HEK293 (cell line): Measurements from ENCODE around the gene ARID4A.

ENCODE experiments used
- EGR2 ChIP-seq: fragments of 450-650 bp; formaldehyde crosslinking; IDR thresholded peaks from 2 replicates; pipeline ENCODE4 v1.5.1; 2016; ENCODE audit warnings: low read depth, missing biosample characterization, missing genetic modification characterization
- GLI4 ChIP-seq: fragments of 450-650 bp; formaldehyde crosslinking; IDR thresholded peaks from 2 replicates; pipeline ENCODE4 v1.5.1; 2016; ENCODE audit warnings: missing biosample characterization, missing genetic modification characterization
- KLF9 ChIP-seq: fragments of 450-650 bp; formaldehyde crosslinking; IDR thresholded peaks from 2 replicates; pipeline ENCODE4 v1.5.1; 2016; ENCODE audit warnings: missing biosample characterization, missing genetic modification characterization, low read depth
- OVOL3 ChIP-seq: fragments of 450-650 bp; formaldehyde crosslinking; IDR thresholded peaks from 2 replicates; pipeline ENCODE4 v1.5.1; 2016; ENCODE audit warnings: missing biosample characterization, missing genetic modification characterization
- PRDM1 ChIP-seq: fragments of 450-650 bp; formaldehyde crosslinking; IDR thresholded peaks from 2 replicates; pipeline ENCODE4; 2016; ENCODE audit warnings: missing biosample characterization, missing genetic modification characterization
- SP2 ChIP-seq: fragments of 450-650 bp; formaldehyde crosslinking; IDR thresholded peaks from 2 replicates; pipeline ENCODE4 v1.5.1; 2016; ENCODE audit warnings: missing biosample characterization, missing genetic modification characterization
- SP7 ChIP-seq: fragments of 450-650 bp; formaldehyde crosslinking; IDR thresholded peaks from 2 replicates; pipeline ENCODE4 v1.5.1; 2016; ENCODE audit warnings: missing biosample characterization, missing genetic modification characterization
- YY2 ChIP-seq: fragments of 450-650 bp; formaldehyde crosslinking; IDR thresholded peaks from 2 replicates; pipeline ENCODE4 v1.5.1; 2016; ENCODE audit warnings: missing biosample characterization, missing genetic modification characterization
- ZBTB20 ChIP-seq: fragments of 450-650 bp; formaldehyde crosslinking; IDR thresholded peaks from 2 replicates; pipeline ENCODE4 v1.5.1; 2016; ENCODE audit warnings: missing biosample characterization, missing genetic modification characterization
- ZFP3 ChIP-seq: fragments of 450-650 bp; formaldehyde crosslinking; IDR thresholded peaks from 2 replicates; pipeline ENCODE4 v1.5.1; 2016; ENCODE audit warnings: low read depth, missing biosample characterization, missing genetic modification characterization
- ZNF138 ChIP-seq: fragments of 450-650 bp; formaldehyde crosslinking; IDR thresholded peaks from 2 replicates; pipeline ENCODE4 v1.5.1; 2016; ENCODE audit warnings: missing biosample characterization, missing genetic modification characterization, borderline replicate concordance
- ZNF16 ChIP-seq: fragments of 450-650 bp; formaldehyde crosslinking; IDR thresholded peaks from 2 replicates; pipeline ENCODE4 v1.5.1; 2016; ENCODE audit warnings: low read depth, missing biosample characterization, missing genetic modification characterization
- ZNF211 ChIP-seq: fragments of 450-650 bp; formaldehyde crosslinking; IDR thresholded peaks from 2 replicates; pipeline ENCODE4 v1.5.1; 2016; ENCODE audit warnings: low read depth, missing biosample characterization, missing genetic modification characterization
- ZNF221 ChIP-seq: fragments of 450-650 bp; formaldehyde crosslinking; IDR thresholded peaks from 2 replicates; pipeline ENCODE4 v1.5.1; 2017; ENCODE audit warnings: missing biosample characterization, missing genetic modification characterization, borderline replicate concordance
- ZNF23 ChIP-seq: fragments of 450-650 bp; formaldehyde crosslinking; IDR thresholded peaks from 2 replicates; pipeline ENCODE4 v1.5.1; 2016; ENCODE audit warnings: missing biosample characterization, missing genetic modification characterization, borderline replicate concordance
- ZNF239 ChIP-seq: fragments of 450-650 bp; formaldehyde crosslinking; IDR thresholded peaks from 2 replicates; pipeline ENCODE4 v1.5.1; 2016; ENCODE audit warnings: missing biosample characterization, missing genetic modification characterization
- ZNF350 ChIP-seq: fragments of 450-650 bp; formaldehyde crosslinking; IDR thresholded peaks from 2 replicates; pipeline ENCODE4 v1.5.0; 2017; ENCODE audit warnings: missing biosample characterization, mild to moderate bottlenecking, missing genetic modification characterization
- ZNF416 ChIP-seq: fragments of 450-650 bp; formaldehyde crosslinking; IDR thresholded peaks from 2 replicates; pipeline ENCODE4 v1.5.1; 2016; ENCODE audit warnings: missing biosample characterization, missing genetic modification characterization
- ZNF423 ChIP-seq: fragments of 450-650 bp; formaldehyde crosslinking; IDR thresholded peaks from 2 replicates; pipeline ENCODE4 v1.5.1; 2016; ENCODE audit warnings: missing biosample characterization, missing genetic modification characterization
- ZNF501 ChIP-seq: fragments of 450-650 bp; formaldehyde crosslinking; IDR thresholded peaks from 2 replicates; pipeline ENCODE4 v1.5.1; 2016; ENCODE audit warnings: missing biosample characterization, missing genetic modification characterization
- ZNF530 ChIP-seq: fragments of 450-650 bp; formaldehyde crosslinking; IDR thresholded peaks from 2 replicates; pipeline ENCODE4 v1.5.1; 2016; ENCODE audit warnings: low read depth, missing biosample characterization, missing genetic modification characterization
- ZNF548 ChIP-seq: fragments of 450-650 bp; formaldehyde crosslinking; IDR thresholded peaks from 2 replicates; pipeline ENCODE4 v1.5.1; 2016; ENCODE audit warnings: missing biosample characterization, missing genetic modification characterization
- ZNF558 ChIP-seq: fragments of 450-650 bp; formaldehyde crosslinking; IDR thresholded peaks from 2 replicates; pipeline ENCODE4 v1.5.1; 2016; ENCODE audit warnings: missing biosample characterization, missing genetic modification characterization
- ZNF610 ChIP-seq: fragments of 450-650 bp; formaldehyde crosslinking; IDR thresholded peaks from 2 replicates; pipeline ENCODE4 v1.5.1; 2016; ENCODE audit warnings: missing biosample characterization, missing genetic modification characterization, borderline replicate concordance
- ZNF837 ChIP-seq: fragments of 450-650 bp; formaldehyde crosslinking; IDR thresholded peaks from 2 replicates; pipeline ENCODE4 v1.5.1; 2016; ENCODE audit warnings: missing biosample characterization, missing genetic modification characterization
- TF ChIP-seq, protein P1 (sequence below): fragments of 450-650 bp; formaldehyde crosslinking; IDR thresholded peaks from 2 replicates; pipeline ENCODE4 v1.5.1; 2016; ENCODE audit warnings: missing biosample characterization, missing genetic modification characterization
- TF ChIP-seq, protein P2 (sequence below): fragments of 450-650 bp; formaldehyde crosslinking; IDR thresholded peaks from 2 replicates; pipeline ENCODE4 v1.5.1; 2016; ENCODE audit warnings: missing biosample characterization, missing genetic modification characterization, low read depth
- TF ChIP-seq, protein P3 (sequence below): fragments of 450-650 bp; formaldehyde crosslinking; IDR thresholded peaks from 2 replicates; pipeline ENCODE4 v1.5.1; 2016; ENCODE audit warnings: missing biosample characterization, missing genetic modification characterization
- TF ChIP-seq, protein P4 (sequence below): fragments of 450-650 bp; formaldehyde crosslinking; IDR thresholded peaks from 2 replicates; pipeline ENCODE4 v1.5.1; 2016; ENCODE audit warnings: missing biosample characterization, missing genetic modification characterization
- TF ChIP-seq, protein P5 (sequence below): fragments of 450-650 bp; formaldehyde crosslinking; IDR thresholded peaks from 2 replicates; pipeline ENCODE4 v1.5.1; 2016; ENCODE audit warnings: missing biosample characterization, missing genetic modification characterization

Gene ARID4A

DNA sequence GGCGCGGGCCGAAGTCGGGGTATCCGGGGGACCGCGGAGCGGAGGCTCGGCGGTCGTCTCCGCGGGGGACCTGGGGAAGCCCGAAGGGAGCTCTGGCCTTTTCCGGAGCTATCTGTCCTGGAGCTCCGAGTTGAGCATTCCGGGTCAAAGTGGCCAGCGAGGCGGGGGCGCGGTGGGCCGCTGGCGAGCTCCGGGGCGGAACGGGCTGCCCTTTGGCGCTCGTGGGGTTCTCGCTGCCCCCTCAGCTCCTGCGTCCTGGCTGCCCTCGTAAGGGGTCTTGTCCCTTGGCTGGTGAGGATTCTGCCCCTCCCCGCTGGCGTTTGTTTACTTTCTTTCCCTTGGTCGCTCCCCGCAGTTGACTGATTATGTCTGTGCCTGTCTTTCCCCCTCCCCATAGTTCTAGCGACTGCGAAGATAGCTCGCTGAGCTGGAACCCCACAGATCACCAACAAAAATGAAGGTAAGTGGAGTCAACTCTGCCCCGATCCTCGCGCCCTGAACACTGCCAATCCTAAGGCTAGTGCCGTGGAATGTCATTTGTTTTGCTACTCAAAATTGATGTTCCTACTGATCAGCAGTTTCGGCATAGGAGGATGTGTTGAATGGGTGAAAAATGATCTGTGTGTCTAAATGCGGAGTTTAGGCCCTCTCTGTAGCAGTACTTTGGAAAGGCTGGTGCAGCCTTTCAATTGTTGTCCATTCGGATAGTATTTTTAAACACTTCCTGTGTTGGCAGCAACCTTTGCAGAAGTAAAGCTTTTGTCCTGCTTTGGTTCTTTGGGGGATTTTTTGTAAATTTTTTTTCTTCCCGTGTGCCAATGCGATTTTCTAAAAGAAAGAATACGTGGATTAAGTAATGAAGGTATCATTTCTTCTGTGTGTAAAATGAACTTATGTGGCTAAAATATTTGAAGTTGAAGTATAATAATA, 1.3 kb downstream of the ARID4A start (continued):
- TF ChIP-seq ZNF23 (no peak), ZNF211 (tag by site-specific recombination) (no peak), ZNF16 (tag by site-specific recombination) (no peak), YY2 (tag by site-specific recombination) (no peak), ZNF350 (tag by site-specific recombination) (no peak), ZFP3 (tag by site-specific recombination) (no peak), KLF9 (tag by site-specific recombination) (peak; percentile 26; the same call in 1 of the 2 replicates), GLI4 (tag by site-specific recombination) (no peak), ZNF610 (no peak), OVOL3 (no peak), ZNF530 (tag by site-specific recombination) (no peak), SP7 (tag by site-specific recombination) (no peak), ZNF837 (no peak), ZNF239 (tag by site-specific recombination) (no peak), PRDM1 (tag by site-specific recombination) (no peak), ZNF548 (no peak), ZNF423 (tag by site-specific recombination) (no peak), EGR2 (no peak), ZNF558 (tag by site-specific recombination) (no peak), ZBTB20 (tag by site-specific recombination) (0 out of 2 replicates have a peak, but pooled peaks have one; percentile 57), SP2 (no peak), ZNF221 (no peak), ZNF138 (tag by site-specific recombination) (no peak), ZNF416 (tag by site-specific recombination) (no peak), ZNF501 (tag by site-specific recombination) (no peak)
- TF ChIP-seq, protein P1, sequence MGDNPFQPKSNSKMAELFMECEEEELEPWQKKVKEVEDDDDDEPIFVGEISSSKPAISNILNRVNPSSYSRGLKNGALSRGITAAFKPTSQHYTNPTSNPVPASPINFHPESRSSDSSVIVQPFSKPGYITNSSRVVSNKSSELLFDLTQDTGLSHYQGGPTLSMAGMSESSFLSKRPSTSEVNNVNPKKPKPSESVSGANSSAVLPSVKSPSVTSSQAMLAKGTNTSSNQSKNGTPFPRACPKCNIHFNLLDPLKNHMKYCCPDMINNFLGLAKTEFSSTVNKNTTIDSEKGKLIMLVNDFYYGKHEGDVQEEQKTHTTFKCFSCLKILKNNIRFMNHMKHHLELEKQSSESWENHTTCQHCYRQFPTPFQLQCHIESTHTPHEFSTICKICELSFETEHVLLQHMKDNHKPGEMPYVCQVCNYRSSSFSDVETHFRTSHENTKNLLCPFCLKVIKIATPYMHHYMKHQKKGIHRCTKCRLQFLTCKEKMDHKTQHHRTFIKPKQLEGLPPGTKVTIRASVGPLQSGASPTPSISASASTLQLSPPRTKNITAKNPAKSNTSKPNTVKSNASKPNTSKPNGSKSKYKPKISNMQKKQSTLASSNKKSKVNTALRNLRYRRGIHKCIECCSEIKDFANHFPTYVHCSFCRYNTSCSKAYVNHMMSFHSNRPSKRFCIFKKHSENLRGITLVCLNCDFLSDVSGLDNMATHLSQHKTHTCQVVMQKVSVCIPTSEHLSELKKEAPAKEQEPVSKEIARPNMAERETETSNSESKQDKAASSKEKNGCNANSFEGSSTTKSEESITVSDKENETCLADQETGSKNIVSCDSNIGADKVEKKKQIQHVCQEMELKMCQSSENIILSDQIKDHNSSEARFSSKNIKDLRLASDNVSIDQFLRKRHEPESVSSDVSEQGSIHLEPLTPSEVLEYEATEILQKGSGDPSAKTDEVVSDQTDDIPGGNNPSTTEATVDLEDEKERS: no peak
- TF ChIP-seq, protein P2, sequence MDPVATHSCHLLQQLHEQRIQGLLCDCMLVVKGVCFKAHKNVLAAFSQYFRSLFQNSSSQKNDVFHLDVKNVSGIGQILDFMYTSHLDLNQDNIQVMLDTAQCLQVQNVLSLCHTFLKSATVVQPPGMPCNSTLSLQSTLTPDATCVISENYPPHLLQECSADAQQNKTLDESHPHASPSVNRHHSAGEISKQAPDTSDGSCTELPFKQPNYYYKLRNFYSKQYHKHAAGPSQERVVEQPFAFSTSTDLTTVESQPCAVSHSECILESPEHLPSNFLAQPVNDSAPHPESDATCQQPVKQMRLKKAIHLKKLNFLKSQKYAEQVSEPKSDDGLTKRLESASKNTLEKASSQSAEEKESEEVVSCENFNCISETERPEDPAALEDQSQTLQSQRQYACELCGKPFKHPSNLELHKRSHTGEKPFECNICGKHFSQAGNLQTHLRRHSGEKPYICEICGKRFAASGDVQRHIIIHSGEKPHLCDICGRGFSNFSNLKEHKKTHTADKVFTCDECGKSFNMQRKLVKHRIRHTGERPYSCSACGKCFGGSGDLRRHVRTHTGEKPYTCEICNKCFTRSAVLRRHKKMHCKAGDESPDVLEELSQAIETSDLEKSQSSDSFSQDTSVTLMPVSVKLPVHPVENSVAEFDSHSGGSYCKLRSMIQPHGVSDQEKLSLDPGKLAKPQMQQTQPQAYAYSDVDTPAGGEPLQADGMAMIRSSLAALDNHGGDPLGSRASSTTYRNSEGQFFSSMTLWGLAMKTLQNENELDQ (tag by site-specific recombination): no peak
- TF ChIP-seq, protein P3, sequence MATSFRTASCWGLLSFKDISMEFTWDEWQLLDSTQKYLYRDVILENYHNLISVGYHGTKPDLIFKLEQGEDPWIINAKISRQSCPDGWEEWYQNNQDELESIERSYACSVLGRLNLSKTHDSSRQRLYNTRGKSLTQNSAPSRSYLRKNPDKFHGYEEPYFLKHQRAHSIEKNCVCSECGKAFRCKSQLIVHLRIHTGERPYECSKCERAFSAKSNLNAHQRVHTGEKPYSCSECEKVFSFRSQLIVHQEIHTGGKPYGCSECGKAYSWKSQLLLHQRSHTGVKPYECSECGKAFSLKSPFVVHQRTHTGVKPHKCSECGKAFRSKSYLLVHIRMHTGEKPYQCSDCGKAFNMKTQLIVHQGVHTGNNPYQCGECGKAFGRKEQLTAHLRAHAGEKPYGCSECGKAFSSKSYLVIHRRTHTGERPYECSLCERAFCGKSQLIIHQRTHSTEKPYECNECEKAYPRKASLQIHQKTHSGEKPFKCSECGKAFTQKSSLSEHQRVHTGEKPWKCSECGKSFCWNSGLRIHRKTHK: no peak
- TF ChIP-seq, protein P4, sequence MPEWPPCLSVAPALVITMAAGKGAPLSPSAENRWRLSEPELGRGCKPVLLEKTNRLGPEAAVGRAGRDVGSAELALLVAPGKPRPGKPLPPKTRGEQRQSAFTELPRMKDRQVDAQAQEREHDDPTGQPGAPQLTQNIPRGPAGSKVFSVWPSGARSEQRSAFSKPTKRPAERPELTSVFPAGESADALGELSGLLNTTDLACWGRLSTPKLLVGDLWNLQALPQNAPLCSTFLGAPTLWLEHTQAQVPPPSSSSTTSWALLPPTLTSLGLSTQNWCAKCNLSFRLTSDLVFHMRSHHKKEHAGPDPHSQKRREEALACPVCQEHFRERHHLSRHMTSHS (tag by site-specific recombination): no peak
- TF ChIP-seq, protein P5, sequence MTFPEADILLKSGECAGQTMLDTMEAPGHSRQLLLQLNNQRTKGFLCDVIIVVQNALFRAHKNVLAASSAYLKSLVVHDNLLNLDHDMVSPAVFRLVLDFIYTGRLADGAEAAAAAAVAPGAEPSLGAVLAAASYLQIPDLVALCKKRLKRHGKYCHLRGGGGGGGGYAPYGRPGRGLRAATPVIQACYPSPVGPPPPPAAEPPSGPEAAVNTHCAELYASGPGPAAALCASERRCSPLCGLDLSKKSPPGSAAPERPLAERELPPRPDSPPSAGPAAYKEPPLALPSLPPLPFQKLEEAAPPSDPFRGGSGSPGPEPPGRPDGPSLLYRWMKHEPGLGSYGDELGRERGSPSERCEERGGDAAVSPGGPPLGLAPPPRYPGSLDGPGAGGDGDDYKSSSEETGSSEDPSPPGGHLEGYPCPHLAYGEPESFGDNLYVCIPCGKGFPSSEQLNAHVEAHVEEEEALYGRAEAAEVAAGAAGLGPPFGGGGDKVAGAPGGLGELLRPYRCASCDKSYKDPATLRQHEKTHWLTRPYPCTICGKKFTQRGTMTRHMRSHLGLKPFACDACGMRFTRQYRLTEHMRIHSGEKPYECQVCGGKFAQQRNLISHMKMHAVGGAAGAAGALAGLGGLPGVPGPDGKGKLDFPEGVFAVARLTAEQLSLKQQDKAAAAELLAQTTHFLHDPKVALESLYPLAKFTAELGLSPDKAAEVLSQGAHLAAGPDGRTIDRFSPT: no peak
